A549 (cell line): ENCODE measurements around the gene ELOVL6.

ENCODE experiments used
- ATOH8 ChIP-seq: fragments of 250-450 bp; sonication (Bioruptor Pico); IDR thresholded peaks from 2 replicates; pipeline ENCODE4 v1.5.0; 2020; ENCODE audit warnings: low read depth, mild to moderate bottlenecking, moderate library complexity
- CEBPB ChIP-seq, 2 experiments: fragments of >200 bp in 1 of 2; sonication (Bioruptor Twin) in 1 of 2; formaldehyde crosslinking in 1 of 2; IDR thresholded peaks; 2 replicates each; pipeline ENCODE4 v1.6.1; 2012 to 2016
- EP300 ChIP-seq, 2 experiments: fragments of >200 bp; sonication (Bioruptor Twin); formaldehyde crosslinking; IDR thresholded peaks; 2 replicates in 1 of 2; 3 replicates in 1 of 2; pipeline ENCODE4 v1.6.1; 2016 to 2017
- FOSL2 ChIP-seq, 2 experiments: fragments of 450-650 bp in 1 of 2; fragments of >200 bp in 1 of 2; sonication (Bioruptor Twin) in 1 of 2; formaldehyde crosslinking; IDR thresholded peaks; 2 replicates each; pipeline versions ENCODE4 v1.5.0 to v1.6.1; 2016 to 2020; ENCODE audit warnings: mild to moderate bottlenecking in 1 of 2, moderate library complexity in 1 of 2
- JUNB ChIP-seq: fragments of >200 bp; sonication (Bioruptor Twin); formaldehyde crosslinking; IDR thresholded peaks from 2 replicates; pipeline ENCODE4 v1.6.1; 2016
- KDM1A ChIP-seq: fragments of 200-600 bp; sonication (generic); IDR thresholded peaks from 2 replicates; pipeline ENCODE4 v1.6.1; 2016; ENCODE audit warnings: low read depth, mild to moderate bottlenecking
- NPAS2 ChIP-seq: fragments of 250-450 bp; sonication (Bioruptor Pico); IDR thresholded peaks from 2 replicates; pipeline ENCODE4 v1.8.0; 2022; ENCODE audit warnings: mild to moderate bottlenecking, moderate library complexity, borderline replicate concordance
- POLR2A ChIP-seq: IDR thresholded peaks from 2 replicates; pipeline ENCODE4 v1.6.1; 2012; ENCODE audit warnings: mild to moderate bottlenecking, low read length
- TF ChIP-seq, protein P1 (sequence below): fragments of >200 bp; sonication (Bioruptor Twin); formaldehyde crosslinking; IDR thresholded peaks from 3 replicates; pipeline ENCODE4 v1.5.1; 2016

- TF ChIP-seq, protein P1, sequence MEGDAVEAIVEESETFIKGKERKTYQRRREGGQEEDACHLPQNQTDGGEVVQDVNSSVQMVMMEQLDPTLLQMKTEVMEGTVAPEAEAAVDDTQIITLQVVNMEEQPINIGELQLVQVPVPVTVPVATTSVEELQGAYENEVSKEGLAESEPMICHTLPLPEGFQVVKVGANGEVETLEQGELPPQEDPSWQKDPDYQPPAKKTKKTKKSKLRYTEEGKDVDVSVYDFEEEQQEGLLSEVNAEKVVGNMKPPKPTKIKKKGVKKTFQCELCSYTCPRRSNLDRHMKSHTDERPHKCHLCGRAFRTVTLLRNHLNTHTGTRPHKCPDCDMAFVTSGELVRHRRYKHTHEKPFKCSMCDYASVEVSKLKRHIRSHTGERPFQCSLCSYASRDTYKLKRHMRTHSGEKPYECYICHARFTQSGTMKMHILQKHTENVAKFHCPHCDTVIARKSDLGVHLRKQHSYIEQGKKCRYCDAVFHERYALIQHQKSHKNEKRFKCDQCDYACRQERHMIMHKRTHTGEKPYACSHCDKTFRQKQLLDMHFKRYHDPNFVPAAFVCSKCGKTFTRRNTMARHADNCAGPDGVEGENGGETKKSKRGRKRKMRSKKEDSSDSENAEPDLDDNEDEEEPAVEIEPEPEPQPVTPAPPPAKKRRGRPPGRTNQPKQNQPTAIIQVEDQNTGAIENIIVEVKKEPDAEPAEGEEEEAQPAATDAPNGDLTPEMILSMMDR, result no peak
- no peak for TF ChIP-seq POLR2A
- TF ChIP-seq FOSL2 (IDR thresholded peaks at IDR 0.05), result no peak
- TF ChIP-seq FOSL2 (CRISPR knock-in tag; IDR thresholded peaks at IDR 0.05), result no peak
- no peak for TF ChIP-seq EP300 (IDR thresholded peaks at IDR 0.05)
- TF ChIP-seq CEBPB (IDR thresholded peaks at IDR 0.05), result no peak
- TF ChIP-seq KDM1A, result no peak
- TF ChIP-seq JUNB, result no peak
- no peak for TF ChIP-seq NPAS2
- no peak for TF ChIP-seq ATOH8 (CRISPR knock-in tag)
Measured at GRCh38 chr4:110142461-110142860, 56.0 kb downstream of the ELOVL6 start.
